GM13977 (cell line): ENCODE results near the gene EDN1.

Source experiments
- DNase-seq: peaks from one replicate; pipeline ENCODE4 v3.0.0; 2012; ENCODE audit warnings: low spot score
- CTCF ChIP-seq: IDR thresholded peaks from 2 replicates; pipeline ENCODE4 v1.5.1; 2012; ENCODE audit warnings: mild to moderate bottlenecking, control low read depth; ENCODE audit not compliant: insufficient read depth; ENCODE audit errors: extremely low read depth, missing control alignments
- in situ Hi-C: fragments of 300-500 bp; cut with MboI; formaldehyde crosslinking; loops from one replicate; pipeline ENCODE4 v1.12.0; 2022; ENCODE audit warnings: low sequenced_read_pairs, low pct_unique_long_range_greater_than_20kb, mixed read lengths, inconsistent platforms; ENCODE audit not compliant: unreplicated experiment

Gene EDN1

GRCh38 chr6:12298017-12298978 is 8.1 kb downstream of the EDN1 start:
- TF ChIP-seq CTCF, result no peak
- DNase-seq, result no peak
- in situ Hi-C loops, result loop anchor here (10.0 to 25.0 kb wide), 2 partner anchors 297 to 636 kb away; no protein-coding TSS in a partner anchor

- no peak for DNase-seq
- in situ Hi-C loops, result loop anchor here (10.0 to 25.0 kb wide), 2 partner anchors 296 to 637 kb away; no protein-coding TSS in a partner anchor
- no peak for TF ChIP-seq CTCF
Observed at GRCh38 chr6:12298995-12299394, 8.8 kb downstream of the EDN1 start.

GRCh38 chr6:12301018-12301417 is 10.9 kb downstream of the EDN1 start:
- TF ChIP-seq CTCF, result no peak
- in situ Hi-C loops, result no loop called here
- DNase-seq, result no peak

GRCh38 chr6:12304487-12304886 is 14.3 kb downstream of the EDN1 start:
- DNase-seq, result no peak
- no peak for TF ChIP-seq CTCF
- in situ Hi-C loops, result no loop called here

GRCh38 chr6:12309070-12309469 is 18.9 kb downstream of the EDN1 start:
- no peak for DNase-seq
- in situ Hi-C loops, result no loop called here
- no peak for TF ChIP-seq CTCF

GRCh38 chr6:12311106-12311505 is 20.9 kb downstream of the EDN1 start:
- DNase-seq, result no peak
- TF ChIP-seq CTCF, result no peak
- in situ Hi-C loops, result no loop called here
